ENCODE results near the gene MYH3.

The MYH3 gene

GRCh38 chr17:10585529-10585928 is 71.6 kb downstream of the MYH3 start:
- no peak overlapping the region for H3K4me3 ChIP-seq (ENCODE audit: low read length)
- DNase-seq (ENCODE audit: low read depth), result no peak
- no peak for TF ChIP-seq CTCF (IDR thresholded peaks at IDR 0.05; ENCODE audit: insufficient read depth, low read depth, low read length, missing control alignments)

DNA sequence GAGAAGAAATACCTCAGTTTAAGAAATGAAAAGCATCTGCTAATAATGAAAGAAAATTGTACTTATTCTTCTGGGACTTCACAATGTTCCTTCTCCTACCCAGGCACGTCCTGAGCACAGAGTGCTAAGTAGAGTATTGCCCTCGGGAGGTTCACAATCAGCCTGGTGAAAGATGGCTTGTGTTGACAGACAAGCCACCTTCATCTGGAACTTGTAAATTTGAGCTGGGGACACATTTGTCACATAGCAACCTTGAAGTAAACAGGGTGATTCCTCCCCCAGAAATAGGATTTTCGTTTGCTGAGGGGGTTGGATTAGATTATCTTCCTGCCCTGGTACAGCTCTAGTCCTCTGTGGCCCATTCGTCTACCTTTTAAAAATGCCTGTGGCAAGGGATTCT is 73.3 kb downstream of the MYH3 start:
- no peak for TF ChIP-seq CTCF (IDR thresholded peaks at IDR 0.05; ENCODE audit: insufficient read depth, low read depth, low read length, missing control alignments)
- DNase-seq (ENCODE audit: low read depth), result no peak
- H3K4me3 ChIP-seq (ENCODE audit: low read length), result no peak overlapping the region

- H3K4me3 ChIP-seq (ENCODE audit: low read length), result no peak overlapping the region
- no peak for DNase-seq (ENCODE audit: low read depth)
- TF ChIP-seq CTCF (IDR thresholded peaks at IDR 0.05; ENCODE audit: insufficient read depth, low read depth, low read length, missing control alignments), result no peak
Observed at GRCh38 chr17:10579270-10579669, 77.8 kb downstream of the MYH3 start.

Measured in epithelial cell of esophagus (primary cell).